ENCODE results near the gene KRT78.

KRT78 gene

DNA sequence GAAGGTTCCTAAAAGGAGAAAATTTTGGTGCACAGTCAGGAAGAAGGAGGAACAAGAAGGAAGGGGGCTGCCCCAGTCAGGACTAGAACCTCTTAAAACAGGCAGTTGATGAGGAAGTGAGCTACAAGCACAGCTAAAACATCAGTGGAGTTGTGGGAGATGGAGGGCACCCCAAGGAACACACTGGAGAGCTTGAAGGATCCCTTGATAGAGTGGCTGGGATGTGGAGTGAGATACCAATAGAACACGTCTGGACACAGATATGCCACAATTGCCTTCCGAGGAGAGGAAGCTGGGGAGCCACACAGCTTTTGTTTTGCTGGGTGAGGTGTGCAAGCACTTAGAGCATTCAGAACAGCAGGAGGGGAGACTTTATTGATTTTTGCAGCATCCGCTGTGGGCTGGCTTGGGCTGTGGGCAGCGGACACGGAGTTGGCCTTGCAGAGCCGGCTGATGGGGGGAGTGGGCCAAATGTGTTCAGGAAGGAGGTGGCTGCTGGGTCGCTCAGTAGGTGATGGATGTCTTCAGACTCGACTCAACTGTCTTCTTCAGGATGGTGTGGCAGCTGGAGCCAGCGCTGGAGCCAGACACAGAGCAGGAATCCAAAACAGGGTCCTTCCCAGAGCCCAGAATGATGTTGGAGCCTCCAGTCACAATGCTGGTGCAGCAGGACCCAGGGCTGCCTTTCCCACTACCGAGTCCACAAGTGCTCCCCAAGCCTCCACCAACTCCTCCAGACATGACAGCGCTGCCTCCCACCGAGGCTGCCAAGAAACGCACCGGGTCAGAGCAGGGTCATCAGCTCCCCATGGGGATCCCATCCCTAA is 10.0 kb downstream of the KRT78 start:
- DNase-seq: no peak

DNA sequence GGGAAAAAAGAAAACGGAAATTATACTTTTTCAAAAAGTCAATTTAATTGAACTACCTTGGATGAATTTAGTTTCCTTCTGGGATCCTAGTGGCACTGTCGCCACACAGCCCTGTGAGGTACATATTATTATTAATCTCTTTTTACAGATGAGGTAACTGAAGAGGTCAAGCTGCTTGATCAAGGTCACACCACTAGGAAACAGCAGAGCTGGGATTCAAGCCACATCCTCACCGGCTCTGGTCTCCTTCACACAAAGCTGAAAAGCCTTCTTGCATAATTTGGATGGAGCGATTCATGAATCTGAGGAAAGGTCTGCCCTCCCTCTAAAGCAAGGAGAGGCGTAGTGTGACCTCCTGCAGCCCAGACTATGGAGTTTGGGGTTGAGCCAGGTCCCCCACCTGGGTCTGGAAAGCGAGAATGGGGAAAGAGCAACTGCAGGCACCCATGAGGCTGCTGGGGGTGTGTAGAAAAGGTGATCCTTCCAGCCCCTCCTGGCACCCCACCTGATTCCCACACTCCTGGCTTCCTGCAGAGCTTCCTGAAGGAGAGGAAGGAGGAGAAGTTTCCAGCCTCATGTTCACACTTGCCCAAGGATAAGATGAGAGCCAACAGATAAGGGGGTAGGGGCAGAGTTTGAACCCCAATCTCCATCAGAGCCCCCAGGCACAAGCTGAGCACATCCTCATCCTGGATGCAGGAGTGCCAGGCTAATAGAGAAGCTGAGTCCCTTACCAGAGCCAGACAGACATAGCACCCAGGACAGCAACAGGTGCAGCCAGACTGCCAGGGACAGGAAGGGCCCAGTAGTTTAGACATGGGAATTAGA is 10.8 kb downstream of the KRT78 start:
- no peak for DNase-seq

DNA sequence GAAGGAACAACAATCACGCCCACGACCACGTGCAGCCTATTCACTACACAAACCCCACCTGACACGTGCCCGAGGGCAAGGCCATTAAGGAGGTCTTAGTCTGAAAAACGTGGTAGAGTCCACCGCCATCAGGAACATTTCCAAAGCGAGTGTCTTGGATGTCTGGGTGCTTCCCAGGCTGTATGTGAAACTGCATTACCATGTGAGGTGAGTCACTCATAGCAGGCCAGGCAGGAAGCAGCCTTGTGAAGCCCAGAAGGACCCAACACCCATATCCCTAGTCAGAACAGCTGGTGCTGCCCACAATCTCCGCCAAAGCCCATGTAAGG is 11.4 kb downstream of the KRT78 start:
- DNase-seq: no peak

DNA sequence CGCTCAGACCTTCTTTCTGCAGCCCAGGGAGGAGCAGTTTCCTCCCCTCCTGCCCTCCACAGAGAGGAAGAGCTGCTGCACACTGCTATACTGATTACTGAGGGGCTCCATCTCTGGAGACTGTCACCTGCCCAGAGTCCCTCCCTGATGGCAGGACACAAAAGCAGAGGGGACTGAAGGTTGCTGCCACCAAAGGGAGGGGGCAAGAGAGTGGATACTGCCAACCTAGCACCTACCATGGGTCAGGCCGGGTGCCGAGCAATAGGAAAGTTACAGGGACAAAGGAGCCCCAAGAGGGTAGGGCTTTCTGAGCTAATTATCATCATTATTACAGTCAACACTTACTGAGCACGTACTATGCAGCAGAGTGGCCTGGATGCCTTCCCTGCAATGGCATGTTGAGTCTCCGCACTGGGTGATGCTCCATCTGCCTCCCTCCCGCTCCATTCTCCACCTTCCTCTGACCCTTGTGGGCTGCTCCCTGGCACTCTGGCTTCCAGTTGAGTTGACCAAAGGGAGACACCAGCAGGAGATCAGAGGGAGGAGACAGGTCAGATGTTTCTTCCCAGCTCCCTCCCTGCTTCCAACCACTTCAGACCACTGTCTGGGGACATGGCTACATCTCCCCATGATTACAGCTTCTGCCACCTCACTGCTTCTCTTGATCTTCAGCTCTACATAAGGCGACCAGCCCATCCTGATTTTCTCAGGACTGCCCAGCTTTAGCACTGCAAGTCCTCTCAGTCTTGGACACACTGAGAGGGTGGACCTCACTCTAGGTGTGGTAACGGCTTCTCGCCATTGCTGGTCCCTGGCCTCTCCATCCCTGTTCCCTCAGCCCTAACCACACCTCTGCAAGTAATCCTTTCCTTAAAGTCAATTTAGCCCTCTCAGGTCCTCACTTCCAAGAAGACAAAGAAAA is 12.0 kb downstream of the KRT78 start:
- no peak for DNase-seq

DNA sequence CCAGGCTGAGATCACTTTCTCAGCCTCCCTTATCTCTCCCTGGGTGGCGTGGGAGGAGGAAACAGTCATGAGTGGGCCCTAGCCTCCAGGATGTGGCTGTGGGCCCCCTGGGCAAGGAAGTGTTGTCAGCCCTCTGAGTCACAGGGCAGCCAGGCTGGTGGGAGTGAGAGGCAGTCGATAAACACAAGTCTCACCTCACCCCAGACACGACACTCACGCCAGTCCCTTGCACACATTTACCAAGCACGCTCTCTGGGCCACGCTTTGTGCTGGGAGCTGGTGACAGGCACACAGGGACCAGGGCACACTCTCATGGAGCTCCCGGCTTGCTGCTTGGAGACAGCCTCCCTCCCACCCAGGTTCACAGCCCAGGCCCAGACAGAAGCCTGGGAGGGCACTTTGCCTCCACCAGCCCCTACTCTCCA is 12.7 kb downstream of the KRT78 start:
- DNase-seq: peak in 2 of 5 experiments; percentile 18 to 26

DNA sequence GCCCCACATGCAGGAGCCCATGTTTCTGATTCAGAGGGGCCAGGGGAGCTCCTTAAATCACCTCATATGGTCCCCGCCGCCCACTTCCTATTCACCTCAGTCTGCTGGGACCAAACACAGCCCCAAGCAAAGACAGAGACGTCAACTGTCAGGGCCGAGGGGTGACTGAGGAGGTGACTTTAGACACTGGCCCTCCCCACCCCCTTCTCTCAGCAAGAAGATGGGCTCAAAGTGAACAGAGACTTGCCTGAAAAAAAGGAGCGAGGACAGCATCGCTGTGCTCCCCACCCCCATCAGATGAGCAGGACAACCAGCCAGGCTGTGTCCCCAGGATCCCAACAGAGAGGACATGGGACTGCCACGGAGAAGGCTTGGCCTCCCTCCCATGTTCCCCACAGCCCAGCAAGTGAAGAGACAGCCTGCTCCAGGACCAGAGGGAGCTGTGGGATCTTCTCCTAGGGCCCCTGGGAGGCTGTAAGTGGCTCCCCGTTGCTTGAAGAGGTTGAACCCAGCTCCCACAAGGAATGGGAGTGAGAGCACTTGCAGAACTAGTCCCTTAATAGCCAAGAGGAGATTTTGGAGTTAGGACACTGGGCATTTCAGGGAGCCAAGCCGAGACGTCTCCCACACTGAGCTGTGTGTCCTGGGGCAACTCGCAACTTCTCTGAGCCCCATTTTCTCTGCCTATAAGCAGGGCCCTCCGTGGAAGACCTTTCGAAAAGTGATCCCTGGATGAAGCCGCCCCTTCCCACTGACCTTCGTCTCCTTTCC is 13.3 kb downstream of the KRT78 start:
- DNase-seq: no peak

DNA sequence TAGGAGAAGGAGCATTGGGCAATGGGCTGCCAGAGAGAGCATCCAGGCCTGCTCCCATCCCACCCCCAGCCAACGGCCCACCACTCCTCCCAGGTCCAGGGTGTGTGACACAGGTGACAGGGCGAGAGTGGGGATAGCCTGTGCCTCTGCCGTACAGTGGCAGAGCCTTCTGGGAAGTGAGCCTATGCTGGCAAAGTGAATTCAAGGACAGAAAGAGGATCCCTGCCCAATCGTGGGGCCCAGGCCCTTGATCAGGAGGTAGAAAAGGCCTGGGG is 14.1 kb downstream of the KRT78 start:
- no peak for DNase-seq

DNA sequence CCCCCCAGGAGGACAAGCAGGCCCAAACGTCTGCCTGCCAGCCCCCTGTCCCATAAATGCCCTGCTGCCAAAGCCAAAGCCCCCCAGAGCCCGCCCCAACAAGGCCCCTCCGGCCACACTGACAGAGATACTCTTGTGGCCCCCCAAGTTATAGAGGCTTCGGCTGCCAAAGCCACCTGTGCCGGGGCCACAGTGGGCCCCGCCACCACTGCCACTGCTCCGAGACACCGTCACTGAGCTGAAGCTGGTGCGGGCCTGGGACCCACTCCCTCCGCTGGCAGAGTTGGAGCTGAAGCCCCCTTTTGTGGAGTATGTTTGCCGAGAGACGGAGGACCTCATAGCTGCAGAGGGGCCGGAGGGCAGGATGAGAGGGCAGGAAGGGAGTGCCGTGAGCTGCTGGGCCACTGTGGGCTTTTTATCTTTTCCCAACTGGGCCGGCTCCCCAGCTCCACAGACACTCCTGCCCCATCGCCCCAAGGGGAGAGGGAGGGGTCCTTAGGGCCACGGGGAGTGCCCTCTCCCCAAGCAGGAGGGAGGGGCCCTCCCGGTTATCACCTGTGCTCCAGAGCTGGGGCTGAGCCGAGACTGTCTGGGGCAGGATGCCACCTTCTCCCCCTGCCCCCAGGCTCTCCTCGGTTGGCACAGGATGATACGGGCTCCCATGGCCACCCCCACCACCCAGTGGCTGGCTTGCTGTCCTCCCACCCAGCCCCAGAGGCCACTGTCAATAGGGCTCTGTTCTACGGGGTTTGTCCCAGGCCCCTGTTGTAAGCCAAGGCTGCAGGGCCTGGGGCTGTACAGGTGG is 14.7 kb downstream of the KRT78 start, which contains the start of gene KRT79:
Gene KRT79, minus strand, starts transcription at position 390 of the 805 bp plus-strand sequence. Its CDS starts 51 bp downstream, at position 339.
- DNase-seq: no peak

DNA sequence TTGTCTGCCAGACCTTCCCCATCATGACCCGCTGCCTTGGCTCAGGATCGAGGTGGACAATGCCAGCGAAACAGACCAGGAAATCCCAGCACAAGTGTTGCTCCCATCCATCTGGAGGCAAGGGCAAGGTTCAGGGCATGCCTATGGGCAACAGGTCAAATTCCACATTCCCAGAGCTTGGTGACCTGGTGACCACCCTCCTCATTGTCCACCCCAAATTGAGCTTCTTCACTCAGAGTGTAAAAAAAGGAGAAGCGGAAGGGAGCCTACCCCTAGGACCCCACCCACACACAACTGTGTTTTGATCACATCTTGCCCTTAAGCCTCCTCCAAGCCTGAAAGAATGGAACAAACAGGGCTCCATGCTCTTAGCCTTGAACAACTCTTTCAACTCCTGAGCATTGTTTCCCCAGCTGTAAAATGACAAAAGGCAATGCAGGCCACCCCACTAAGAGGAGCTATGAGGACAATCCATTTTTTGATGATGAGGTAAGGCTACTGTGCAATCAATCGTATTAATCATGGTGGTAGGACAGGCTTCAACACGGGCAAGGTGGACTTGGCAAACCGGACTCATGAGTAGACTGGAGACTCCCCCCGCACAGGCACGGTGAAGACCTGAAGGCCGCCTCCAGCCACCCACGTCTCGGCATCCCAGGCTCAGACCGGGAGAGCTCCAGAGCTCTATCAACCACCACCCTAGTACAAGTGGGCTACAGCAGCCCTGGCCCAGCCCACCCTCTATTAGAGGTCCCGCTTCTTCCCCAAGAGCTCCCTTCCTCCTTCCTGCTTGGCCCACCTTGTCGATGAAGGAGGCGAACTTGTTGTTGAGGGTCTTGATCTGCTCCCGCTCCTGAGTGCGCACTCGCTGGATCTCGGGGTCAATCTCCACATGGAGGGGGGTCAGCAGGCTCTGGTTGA is 15.5 kb downstream of the KRT78 start:
- no peak for DNase-seq

DNA sequence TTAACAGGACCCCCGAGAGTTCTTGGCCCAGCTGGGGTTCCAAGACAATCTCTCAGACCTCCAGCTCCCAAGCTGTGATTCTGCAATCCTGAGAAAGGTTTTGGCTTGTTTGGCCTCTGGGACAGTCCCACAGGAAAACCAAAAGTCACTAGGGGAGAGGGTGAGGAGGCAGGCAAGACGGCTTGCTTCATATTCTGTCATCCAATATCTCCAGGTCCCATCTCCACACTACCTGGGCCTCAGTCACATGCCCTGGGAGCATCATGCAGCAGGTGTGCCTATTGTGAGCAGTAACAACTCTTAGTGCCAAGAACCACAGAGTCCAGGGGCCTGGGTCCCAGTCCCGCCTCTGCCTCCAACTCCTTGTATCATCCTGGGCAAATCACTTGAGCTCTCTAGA is 16.3 kb downstream of the KRT78 start:
- DNase-seq: no peak

DNA sequence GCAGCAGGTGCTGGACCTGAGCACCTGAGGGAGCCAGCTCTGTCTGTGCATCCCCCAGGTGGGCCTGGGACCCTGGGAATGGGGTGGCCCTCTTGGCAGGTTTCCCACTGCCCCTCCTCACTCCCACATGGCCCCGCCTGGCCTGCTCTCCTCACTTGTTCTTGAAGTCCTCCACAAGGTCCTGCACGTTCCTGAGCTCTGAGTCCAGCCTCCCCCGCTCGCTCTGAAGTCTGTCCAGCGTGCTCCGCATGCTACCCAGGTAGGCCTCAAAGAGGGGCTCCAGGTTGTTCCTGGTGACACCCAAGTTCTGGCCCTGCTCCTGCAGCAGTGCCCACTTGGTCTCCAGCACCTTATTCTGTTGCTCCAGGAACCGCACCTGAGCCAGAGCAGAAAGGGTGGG is 17.5 kb downstream of the KRT78 start:
- DNase-seq: no peak

DNA sequence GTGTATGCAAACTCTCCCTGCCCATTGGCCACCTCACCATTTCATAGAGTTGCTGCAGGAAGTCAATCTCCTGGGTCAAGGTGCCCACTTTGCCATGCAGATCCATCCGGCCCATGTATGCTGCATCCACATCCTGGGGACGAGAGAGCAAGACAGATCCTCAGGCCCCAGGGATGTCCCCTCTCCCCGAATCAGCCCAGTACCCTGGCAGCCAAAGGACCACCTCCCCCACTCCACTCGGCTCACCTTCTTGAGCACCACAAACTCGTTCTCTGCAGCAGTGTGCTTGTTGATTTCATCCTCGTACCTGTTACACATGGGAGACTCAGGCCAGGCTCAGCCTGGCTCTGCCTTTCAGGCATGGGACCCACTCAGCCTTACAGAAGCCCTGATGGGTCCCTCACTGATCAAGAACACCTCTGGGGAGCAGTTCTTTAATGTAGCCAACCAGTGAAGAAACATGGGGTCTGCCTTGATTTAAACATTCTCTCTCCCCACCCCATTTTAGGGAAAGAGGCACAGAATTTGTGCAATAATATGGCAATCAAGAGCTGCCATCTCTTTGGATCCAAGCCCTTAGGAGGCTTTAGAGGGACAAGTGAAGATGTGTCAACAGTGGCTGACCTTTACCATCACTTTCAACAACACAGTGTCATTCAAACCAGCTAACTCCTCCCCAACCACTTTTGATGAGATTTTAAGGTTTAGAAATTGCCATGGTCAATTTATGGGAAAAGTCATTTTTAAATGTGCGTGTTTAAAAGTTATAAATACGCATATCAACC is 18.6 kb downstream of the KRT78 start:
- no peak for DNase-seq

DNA sequence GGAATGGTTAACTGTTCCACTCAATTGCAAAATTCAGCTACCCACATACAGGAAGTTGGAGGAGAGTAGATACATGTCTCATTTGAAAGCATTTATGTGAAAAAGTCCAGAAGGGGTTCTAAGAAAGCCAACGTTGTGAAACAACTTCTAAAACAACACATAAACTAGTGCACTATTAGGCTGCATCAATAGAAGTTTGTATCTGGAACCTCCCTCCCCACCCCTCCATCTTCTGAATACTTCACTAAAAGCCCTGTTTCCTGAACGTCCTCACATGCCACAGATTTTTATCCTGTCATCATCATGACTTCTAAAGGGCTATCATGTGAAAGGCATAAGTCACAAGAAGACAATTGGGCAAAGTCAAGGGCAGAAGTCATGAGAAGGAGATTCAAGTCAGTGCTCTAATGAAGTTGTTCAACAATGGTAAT is 20.2 kb downstream of the KRT78 start:
- no peak for DNase-seq

DNA sequence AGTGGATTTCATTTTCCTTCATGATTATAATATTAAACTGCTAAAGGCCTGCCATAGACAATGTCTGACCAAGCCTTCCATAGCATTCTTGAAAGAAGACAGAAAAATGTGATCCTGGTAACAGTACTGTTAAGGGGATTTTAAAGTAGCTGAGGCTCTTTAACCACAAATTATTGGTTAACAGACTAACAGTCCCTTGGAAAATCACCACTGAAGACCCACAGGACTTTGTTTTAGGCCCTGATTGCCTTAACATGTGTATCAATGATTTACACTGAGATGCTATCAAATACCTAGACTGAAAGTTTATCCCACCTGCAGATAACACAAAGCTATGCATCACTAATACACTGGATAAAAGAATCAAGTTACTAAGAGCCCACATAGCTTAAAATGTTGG is 20.6 kb downstream of the KRT78 start:
- DNase-seq: no peak

DNA sequence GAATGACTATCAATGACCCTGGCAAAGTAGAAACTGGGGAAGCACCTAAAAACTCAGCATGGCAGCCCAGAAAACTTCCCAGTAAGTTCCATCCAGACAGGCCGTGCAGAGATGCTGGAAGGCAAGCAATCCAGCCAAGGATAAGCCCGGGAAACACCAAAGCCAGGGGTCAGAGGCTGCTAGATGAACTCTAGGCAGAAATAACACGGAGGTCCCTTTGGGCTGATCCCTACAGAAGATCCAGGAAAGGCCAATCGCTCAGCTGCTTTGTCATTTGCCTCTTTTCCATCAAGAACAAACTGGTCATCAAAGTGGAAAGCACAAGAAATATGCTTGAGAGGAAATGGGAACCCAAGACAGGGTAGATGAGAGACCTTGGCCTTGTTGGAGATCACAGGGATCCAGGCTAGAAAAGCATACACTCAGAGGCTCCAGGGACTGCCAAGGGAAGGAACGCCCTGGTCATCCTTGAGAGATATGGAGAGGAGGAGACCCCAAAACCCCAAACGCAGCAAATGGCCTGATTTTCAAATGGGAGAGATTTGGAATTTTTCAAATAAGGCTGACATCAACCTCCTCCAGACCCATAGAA is 21.2 kb downstream of the KRT78 start:
- DNase-seq: no peak

DNA sequence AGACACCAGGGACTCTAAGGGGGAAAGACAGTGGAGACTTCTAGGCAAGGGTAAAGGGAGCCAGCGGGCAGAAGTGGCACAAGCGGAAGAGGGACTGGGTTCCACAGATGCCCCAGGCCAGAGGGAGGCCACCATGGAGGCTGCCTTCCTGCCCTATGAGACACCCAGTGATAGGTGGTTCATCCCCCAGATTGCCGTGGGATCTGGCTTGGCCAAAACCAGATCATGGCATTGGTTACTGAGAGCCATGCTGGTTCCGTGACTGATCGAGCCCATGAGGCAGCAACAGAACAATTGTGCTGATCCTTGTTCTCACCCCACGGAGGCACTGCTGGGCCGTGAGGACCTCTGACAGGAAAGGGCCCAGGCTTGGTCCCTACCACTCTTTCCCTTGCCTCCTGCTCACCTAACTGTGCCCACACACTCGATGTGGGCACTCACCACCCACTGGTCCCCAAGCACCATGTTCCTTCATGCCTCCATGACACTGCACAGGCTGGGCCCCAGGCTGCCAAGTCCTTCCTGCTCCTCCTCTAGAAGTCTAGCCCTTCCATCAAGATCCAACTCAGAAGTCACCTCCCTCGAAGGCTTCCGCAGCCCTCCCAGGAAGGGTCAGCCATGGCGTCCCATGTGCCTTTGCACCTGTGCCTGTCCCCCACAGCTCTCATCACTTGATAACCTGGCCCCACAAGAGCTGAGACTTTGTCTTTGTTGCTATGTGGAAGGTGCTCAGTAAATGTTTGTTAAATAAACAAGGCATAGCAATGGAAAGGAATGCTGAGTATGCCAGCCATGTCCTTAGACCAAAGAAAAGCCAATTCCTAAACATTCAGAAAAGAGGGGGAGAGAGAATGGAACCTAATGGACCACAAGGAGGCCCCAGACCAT is 21.9 kb downstream of the KRT78 start:
- DNase-seq: no peak

DNA sequence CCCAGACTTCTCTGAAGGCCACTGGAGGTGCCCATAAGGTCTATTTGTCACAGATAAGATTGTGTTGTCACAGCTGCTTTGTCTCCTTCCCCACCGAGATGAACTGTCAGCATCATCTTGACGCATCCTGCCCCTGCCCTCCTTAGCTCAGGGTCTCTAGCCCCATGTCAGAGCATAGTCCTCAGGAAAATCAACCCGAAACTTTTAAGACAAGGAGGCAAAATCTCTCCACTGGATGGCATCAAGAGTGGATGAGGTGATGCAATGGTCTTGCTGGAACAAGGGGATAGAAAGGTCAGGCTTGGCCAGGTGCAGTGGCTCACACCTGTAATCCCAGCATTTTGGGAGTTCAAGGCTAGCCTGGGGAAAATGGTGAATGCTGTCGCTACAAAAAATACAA is 22.8 kb downstream of the KRT78 start:
- no peak for DNase-seq
